ENCODE measurements around the gene AKR1C4.
"Not testable (repeated sequence)": the region's sequence is repeated elsewhere in the genome, so short reads cannot be mapped to it uniquely, and the experiment has no call there.

Gene AKR1C4

DNA sequence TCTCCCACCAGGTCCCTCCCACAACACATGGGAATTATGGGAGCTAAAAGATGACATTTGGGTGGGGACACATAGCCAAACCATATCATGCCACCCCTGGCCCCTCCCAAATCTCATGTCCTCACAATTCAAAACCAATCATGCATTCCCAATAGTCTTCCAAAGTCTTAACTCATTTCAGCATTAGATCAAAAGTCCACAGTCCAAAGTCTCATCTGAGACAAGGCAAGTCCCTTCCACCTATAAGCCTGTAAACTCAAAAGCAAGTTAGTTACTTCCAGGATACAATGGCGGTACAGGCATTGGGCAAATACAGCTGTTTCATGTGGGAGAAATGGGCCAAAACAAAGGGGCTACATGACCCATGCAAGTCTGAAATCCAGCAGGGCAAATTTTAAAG is 13.1 kb downstream of the AKR1C4 start:
- DNase-seq = not testable (repeated sequence)

- peak; percentile 7 for DNase-seq
Measured at GRCh38 chr10:5210261-5210660, 13.6 kb downstream of the AKR1C4 start.

GRCh38 chr10:5211696-5212536 is 15.3 kb downstream of the AKR1C4 start:
- DNase-seq = no peak

GRCh38 chr10:5216801-5217200 is 20.2 kb downstream of the AKR1C4 start:
- DNase-seq = no peak

DNA sequence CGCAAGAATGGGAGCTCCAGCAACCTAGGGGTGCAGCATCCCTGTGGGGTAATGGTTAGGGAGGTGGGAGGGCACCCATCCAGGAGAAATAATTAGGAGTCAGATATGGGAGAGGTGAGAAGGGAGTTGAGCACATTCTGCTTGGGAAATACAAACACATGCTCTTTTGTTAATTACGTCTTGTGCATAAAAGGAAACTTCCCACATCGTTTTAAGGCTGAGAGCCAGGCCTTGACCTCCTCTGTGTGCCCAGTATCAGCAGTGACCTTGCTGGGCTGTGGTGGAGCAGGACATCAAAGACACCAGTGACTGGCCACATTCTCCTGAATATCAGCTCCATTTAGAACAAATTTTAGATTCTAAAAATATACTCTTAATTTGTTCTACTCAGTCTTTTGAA is 22.6 kb downstream of the AKR1C4 start:
- no peak for DNase-seq

DNA sequence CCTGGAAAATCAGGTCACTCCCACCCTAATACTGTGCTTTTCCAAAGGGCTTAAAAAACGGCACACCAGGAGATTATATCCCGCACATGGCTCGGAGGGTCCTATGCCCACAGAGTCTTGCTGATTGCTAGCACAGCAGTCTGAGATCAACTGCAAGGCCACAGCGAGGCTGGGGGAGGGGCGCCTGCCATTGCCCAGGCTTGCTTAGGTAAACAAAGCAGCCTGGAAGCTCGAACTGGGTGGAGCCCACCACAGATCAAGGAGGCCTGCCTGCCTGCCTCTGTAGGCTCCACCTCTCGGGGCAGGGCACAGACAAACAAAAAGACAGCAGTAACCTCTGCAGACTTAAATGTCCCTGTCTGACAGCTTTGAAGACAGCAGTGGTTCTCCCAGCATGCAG is 26.3 kb downstream of the AKR1C4 start:
- DNase-seq = not testable (repeated sequence)

DNA sequence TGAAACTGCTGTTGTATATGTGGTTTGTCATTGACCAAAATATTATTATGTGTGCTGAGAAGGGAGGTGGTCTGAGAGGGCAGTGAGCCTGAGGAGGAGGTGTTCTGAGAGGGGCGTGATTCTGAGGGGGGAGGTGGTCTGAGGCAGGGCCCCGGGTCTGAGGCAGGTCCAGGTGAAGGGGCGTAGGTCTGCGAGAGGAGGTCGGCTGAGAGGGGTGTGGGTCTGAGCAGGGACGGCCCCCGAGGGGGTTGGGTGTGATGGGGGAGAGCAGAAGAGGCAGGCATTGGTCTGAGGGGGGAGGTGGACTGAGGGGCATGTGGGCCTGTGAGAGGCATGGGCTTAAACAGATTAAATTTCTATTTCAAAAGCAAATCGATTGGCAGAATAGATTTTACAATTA is 32.4 kb downstream of the AKR1C4 start:
- no peak for DNase-seq

DNA sequence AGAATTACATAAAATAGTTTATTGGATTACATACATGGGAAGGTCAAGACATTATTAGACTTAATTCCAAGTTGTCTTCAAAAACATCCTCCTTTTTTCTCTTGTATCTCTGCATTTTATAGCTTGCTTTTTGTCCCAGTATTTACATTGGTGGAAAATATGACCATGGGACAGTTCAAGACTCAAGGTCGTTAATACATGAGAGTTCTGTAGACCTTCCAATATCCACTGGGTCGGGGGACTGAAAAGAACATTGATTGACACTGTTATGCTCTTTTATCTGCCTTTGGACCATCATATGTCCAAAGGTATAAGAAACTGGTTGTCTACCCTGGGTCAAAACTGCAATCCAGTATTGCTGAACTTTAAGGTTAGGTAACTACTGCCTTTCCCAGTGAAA is 36.7 kb downstream of the AKR1C4 start:
- no peak for DNase-seq

- no peak for DNase-seq
Measured at GRCh38 chr10:5234106-5234860, 37.6 kb downstream of the AKR1C4 start.

DNA sequence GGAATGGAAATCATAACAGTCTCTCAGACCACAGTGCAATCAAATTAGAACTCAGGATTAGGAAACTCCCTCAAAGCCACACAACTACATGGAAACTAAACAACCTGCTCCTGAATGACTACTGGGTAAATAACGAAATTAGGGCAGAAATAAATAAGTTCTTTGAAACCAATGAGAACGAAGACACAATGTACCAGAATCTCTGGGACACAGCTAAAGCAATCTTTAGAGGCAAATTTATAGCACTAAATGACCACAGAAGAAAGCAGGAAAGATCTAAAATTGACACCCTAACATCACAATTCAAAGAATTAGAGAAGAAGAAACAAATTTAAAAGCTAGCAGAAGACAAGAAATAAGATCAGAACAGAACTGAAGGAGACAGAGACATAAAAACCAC is 40.9 kb downstream of the AKR1C4 start:
- DNase-seq = not testable (repeated sequence)

- no peak for DNase-seq
Measured at GRCh38 chr10:5242585-5242984, 45.9 kb downstream of the AKR1C4 start.

- DNase-seq = no peak
Measured at GRCh38 chr10:5243521-5243987, 46.9 kb downstream of the AKR1C4 start.

- no peak for DNase-seq
Measured at GRCh38 chr10:5252177-5253037, 55.8 kb downstream of the AKR1C4 start.

DNA sequence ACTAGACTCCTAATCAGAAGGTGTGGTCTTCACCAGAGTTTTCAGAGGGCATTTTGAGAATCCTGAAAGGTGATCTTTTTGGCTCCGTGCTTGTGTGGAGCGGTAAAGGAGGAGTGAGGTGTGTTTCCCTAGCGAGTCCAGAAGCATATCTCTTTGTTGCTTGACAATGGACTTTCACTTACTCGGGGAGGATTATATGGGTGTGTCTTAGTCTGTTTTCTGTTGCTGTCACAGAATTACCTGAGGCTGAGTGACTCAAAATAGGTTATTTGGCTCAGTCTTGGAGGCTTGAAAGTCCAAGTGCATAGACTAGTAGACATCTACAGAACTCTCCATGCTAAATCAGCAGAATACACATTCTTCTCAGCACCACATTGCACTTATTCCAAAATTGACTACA is 57.9 kb downstream of the AKR1C4 start:
- DNase-seq = no peak

DNA sequence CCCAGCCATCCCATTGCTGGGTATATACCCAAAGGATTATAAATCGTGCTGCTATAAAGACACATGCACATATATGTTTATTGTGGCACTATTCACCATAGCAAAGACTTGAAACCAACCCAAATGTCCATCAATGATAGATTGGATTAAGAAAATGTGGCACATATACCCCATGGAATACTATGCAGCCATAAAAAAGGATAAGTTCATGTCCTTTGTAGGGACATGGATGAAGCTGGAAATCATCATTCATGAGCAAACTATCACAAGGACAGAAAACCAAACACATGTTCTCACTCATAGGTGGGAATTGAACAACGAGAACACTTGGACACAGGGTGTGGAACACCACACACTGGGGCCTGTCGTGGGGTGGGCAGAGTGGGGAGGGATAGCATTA is 61.1 kb downstream of the AKR1C4 start:
- DNase-seq = not testable (repeated sequence)

- no peak for DNase-seq
Measured at GRCh38 chr10:5259132-5259951, 62.7 kb downstream of the AKR1C4 start.

DNA sequence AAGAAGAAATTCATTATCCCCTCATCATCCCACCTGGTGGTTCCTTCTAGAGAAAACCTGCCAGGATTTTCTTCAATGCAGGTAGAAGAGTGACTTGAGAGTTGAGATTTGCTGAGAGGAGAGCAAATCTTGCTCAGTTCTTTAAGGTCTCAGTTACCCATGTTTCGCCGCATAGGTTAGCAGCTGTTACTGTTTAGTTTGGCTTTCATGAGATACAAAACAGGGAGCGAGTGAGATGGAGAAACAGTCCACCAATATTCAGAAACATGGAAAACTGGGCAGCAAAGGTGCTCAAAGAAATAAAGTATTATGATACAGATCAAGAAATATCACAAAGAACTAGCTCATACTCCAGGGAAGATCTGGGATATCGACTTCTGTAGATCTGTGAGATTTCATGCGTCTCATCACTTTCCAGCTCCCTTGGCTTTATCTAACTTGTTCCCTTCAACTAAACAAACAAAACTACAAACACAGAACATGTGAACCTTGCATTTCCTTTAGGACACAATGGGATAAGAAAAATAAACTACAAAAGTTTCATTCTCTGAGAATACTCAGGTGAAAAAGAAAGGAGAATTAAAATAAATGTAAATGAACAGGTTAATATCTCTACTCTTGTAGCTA is 63.4 kb downstream of the AKR1C4 start:
- DNase-seq = no peak

GRCh38 chr10:5260828-5261227 is 64.2 kb downstream of the AKR1C4 start:
- DNase-seq = no peak

DNA sequence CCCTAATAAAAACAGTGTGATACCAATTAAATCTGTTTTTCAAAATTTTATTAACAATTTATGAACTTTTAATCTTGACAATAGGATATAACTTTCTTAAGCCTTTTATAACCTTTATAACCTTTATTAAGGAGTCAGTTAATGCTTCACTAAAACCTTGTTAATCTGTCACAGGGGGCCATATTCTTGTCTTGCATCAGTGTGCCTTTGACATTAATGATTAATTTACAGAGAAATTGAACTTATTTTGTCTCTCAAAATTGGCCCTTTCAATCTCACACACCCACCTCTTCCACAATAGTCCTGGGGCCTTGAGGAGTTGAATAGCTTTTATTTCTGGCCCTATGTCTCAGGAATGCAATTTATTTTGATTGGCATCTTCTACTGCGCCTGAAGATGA is 68.5 kb downstream of the AKR1C4 start:
- no peak for DNase-seq

DNA sequence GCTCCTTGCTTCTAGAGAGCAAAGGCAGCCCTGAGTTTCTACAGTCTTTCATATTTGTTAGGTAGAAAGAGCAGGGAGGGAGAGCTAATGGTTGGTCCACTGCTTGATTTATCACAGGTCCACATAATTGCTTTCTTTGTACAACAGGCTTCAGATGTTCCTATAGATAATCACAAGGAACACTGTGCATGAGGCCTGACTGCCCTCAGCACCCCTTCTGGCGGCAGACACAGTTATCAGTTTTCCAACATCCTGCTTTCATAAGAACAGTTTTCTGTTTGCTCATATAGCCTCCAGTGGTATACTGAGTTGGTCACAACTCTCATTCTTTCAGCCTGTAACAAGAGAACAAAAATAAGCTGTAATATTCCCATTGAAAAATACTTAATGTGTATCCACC is 69.7 kb downstream of the AKR1C4 start:
- DNase-seq = no peak

GRCh38 chr10:5266804-5267203 is 70.2 kb downstream of the AKR1C4 start:
- no peak for DNase-seq

DNA sequence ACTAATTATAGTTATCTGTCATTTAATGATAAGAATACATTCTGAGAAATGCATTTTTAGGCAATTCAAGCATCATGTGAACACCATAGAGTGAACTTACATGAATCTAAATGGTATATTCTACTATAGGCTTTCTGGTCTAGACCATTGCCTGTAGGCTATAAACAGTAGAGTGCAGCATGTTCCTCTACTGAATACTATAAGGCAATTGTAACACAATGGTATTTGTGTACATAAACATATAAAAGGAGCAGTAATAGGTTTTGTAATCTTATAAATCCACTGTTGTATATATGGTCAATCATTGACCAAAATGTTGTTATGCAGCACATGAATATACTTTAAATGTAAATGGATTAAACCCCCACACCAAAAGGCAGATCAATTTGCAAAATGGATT is 71.6 kb downstream of the AKR1C4 start:
- no peak for DNase-seq

Data from RPMI8226 (cell line).